ENCODE results near the gene PRKCZ. TPM values are rescaled to one million over a fixed set of nuclear protein-coding genes. Genes with fewer than 3 reads are reported as not detected.

The PRKCZ gene
- total RNA-seq, 2 donors from 2014 or later: 34.5 to 46.7 TPM

DNA sequence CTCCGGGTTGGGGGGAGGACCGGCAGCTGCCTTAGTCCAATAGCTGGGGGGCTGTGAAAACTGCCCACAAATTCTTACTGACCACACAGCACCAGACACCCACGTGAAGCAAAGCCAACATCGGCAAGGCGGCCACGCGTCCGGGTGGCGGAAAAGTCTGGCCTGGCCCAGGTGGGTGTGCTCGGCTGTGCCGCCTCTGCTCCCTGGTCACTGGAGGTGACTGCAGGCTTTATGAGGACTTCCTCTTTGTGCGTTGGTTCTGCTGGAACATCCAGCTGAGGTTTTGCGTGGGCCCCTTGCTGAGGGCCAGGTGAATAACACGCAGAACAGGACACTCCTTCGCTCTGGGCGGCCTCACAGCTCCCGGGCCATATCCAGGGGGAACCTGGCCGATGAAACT lies 108.9 kb downstream of the PRKCZ start:
- no peak overlapping the region for H3K4me3 ChIP-seq
- no peaks in the 10 kb centered on the region for H3K4me1 ChIP-seq (replicated peaks)
- no peak for DNase-seq (ENCODE audit: low spot score)
- intact Hi-C loops (cut with DNase I): no loop called here
- no peaks in the 10 kb centered on the region for H3K9me3 ChIP-seq
- TF ChIP-seq, protein P1, sequence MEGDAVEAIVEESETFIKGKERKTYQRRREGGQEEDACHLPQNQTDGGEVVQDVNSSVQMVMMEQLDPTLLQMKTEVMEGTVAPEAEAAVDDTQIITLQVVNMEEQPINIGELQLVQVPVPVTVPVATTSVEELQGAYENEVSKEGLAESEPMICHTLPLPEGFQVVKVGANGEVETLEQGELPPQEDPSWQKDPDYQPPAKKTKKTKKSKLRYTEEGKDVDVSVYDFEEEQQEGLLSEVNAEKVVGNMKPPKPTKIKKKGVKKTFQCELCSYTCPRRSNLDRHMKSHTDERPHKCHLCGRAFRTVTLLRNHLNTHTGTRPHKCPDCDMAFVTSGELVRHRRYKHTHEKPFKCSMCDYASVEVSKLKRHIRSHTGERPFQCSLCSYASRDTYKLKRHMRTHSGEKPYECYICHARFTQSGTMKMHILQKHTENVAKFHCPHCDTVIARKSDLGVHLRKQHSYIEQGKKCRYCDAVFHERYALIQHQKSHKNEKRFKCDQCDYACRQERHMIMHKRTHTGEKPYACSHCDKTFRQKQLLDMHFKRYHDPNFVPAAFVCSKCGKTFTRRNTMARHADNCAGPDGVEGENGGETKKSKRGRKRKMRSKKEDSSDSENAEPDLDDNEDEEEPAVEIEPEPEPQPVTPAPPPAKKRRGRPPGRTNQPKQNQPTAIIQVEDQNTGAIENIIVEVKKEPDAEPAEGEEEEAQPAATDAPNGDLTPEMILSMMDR (IDR thresholded peaks at IDR 0.05): no peak
- no peak for TF ChIP-seq POLR2AphosphoS5 (IDR thresholded peaks at IDR 0.05)
- no peak for TF ChIP-seq POLR2A (IDR thresholded peaks at IDR 0.05)
- H3K27me3 ChIP-seq (replicated peaks; ENCODE audit: insufficient read depth): no peaks in the 10 kb centered on the region
- H3K27ac ChIP-seq: no peak overlapping the region
- WGBS: 91% methylated on average over 18 of the region's 18 CpGs
- H3K36me3 ChIP-seq: no peaks in the 10 kb centered on the region

DNA sequence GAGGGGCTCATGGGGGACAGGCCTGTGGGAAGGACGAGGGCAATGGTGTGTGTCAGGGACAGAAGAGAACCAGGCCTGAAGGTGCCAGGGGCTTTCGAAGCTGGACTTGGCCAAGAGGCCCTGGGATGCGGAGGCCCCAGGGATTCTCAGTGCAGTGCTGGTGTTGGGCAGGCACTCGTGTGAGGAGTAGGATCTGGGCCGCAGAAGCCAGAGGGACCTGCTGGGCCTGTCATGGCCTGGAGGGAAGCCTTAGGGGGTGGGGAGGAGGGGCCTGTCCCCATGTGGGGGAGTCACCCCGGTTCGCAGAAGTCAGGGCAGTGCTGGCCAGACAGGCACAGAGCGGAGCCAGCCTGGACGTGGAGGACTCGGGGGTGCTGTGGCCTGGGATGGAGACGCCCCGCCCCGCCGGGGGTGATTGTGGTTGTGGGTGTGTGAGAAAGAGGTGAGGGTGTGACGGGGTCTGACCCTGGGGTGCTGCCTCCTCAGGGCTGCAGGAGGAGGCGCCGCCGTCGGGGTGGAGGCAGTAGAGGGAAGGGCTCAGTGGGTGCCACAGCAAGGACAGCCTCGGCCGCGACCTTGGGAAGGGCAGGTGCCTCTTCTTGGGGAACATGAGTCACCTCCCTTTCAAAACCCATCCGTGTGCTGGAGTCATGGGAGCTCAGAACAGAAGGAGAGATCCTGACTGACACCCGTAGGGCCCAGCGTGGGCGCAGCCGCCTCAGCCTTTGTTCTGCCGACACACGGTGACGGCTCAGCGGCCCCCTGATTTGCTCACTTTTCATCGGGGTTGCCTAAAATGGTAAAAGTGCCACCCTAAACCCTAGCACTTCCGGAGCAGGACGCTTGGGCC lies 110.5 kb downstream of the PRKCZ start:
- no peaks in the 10 kb centered on the region for H3K9me3 ChIP-seq
- H3K4me3 ChIP-seq: no peak overlapping the region
- H3K36me3 ChIP-seq: no peaks in the 10 kb centered on the region
- no peak overlapping the region for H3K27ac ChIP-seq
- no peak for TF ChIP-seq POLR2AphosphoS5 (IDR thresholded peaks at IDR 0.05)
- no peak for TF ChIP-seq POLR2A (IDR thresholded peaks at IDR 0.05)
- TF ChIP-seq, protein P1 (IDR thresholded peaks at IDR 0.05): no peak
- WGBS: 88% methylated on average over 34 of the region's 34 CpGs
- no peaks in the 10 kb centered on the region for H3K4me1 ChIP-seq (replicated peaks)
- DNase-seq (ENCODE audit: low spot score): no peak
- intact Hi-C loops (cut with DNase I): no loop called here
- H3K27me3 ChIP-seq (replicated peaks; ENCODE audit: insufficient read depth): no peaks in the 10 kb centered on the region

DNA sequence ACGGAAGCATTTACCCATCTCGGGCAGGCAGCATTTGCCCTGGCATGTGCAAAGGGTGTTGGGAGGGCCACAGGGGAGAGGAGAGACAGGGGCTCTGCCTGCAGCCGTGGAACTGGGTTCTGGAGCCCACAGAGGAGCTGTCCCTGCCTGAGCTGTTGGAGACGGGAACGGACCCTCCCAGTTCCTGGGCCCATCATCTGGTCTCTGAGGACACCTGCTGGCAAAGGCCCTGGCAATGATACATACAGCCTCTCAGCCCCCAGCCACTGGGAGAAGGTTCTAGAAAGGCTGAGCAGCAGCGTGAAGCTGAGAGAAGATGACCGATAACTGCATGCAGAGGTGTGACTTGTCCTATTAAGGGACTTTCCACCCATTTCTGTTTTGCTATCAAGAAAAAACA lies 113.0 kb downstream of the PRKCZ start:
- TF ChIP-seq POLR2AphosphoS5 (IDR thresholded peaks at IDR 0.05): no peak
- TF ChIP-seq, protein P1 (IDR thresholded peaks at IDR 0.05): no peak
- TF ChIP-seq POLR2A (IDR thresholded peaks at IDR 0.05): no peak
- intact Hi-C loops (cut with DNase I): no loop called here
- 84% methylated on average over 7 of the region's 7 CpGs for WGBS
- DNase-seq (ENCODE audit: low spot score): no peak
- H3K9me3 ChIP-seq: no peaks in the 10 kb centered on the region
- no peaks in the 10 kb centered on the region for H3K27me3 ChIP-seq (replicated peaks; ENCODE audit: insufficient read depth)
- H3K27ac ChIP-seq: no peak overlapping the region
- H3K4me3 ChIP-seq: no peak overlapping the region
- no peaks in the 10 kb centered on the region for H3K4me1 ChIP-seq (replicated peaks)
- no peaks in the 10 kb centered on the region for H3K36me3 ChIP-seq

DNA sequence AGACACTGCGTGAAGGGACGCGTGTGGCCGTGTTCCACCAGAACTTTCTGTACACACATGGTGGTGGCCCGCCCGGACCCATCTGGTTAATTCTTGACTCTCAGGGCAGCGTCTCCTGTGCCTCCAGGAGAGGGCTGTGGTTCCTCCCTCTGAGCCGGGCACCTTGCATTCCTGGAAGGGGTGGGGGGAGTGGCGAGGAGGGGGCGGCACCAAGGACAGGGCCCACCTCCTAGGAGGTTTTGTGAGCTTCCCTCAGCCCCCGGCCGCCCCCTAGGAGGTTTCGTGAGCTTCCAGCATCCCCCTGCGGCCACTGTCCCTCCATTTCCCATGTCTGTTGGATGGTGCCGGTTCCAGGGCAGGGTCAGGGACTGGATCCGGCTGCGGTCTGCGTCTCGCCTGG lies 115.4 kb downstream of the PRKCZ start:
- no peak for DNase-seq (ENCODE audit: low spot score)
- no peak for TF ChIP-seq POLR2AphosphoS5 (IDR thresholded peaks at IDR 0.05)
- TF ChIP-seq, protein P1 (IDR thresholded peaks at IDR 0.05): no peak
- TF ChIP-seq POLR2A (IDR thresholded peaks at IDR 0.05): no peak
- H3K27ac ChIP-seq: no peak overlapping the region
- no peak overlapping the region for H3K4me3 ChIP-seq
- intact Hi-C loops (cut with DNase I): no loop called here
- no peaks in the 10 kb centered on the region for H3K4me1 ChIP-seq (replicated peaks)
- WGBS: 82% methylated on average over 19 of the region's 19 CpGs
- no peaks in the 10 kb centered on the region for H3K36me3 ChIP-seq
- no peaks in the 10 kb centered on the region for H3K27me3 ChIP-seq (replicated peaks; ENCODE audit: insufficient read depth)
- H3K9me3 ChIP-seq: no peaks in the 10 kb centered on the region

DNA sequence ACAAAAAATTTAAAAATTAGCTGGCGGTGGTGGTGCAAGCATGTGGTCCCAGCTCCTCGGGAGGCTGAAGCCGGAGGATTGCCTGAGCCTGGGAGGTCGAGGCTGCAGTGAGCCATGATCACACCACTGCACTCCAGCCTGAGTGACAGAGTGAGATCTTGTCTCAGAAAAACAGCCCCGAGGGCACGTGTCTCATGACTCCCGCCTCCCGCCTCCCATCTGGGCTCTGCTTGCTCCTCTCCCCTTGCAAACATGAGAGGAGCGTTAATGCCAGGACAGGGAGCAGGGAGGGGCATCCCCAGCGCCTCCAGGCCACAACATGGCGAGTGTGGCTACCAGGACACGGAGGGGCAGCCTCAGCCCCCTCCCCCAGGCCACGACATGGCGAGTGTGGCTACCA lies 116.0 kb downstream of the PRKCZ start:
- DNase-seq (ENCODE audit: low spot score): no peak
- no peaks in the 10 kb centered on the region for H3K4me1 ChIP-seq (replicated peaks)
- no peak overlapping the region for H3K4me3 ChIP-seq
- H3K27ac ChIP-seq: no peak overlapping the region
- H3K36me3 ChIP-seq: no peaks in the 10 kb centered on the region
- no peaks in the 10 kb centered on the region for H3K27me3 ChIP-seq (replicated peaks; ENCODE audit: insufficient read depth)
- intact Hi-C loops (cut with DNase I): no loop called here
- no peak for TF ChIP-seq POLR2AphosphoS5 (IDR thresholded peaks at IDR 0.05)
- TF ChIP-seq POLR2A (IDR thresholded peaks at IDR 0.05): no peak
- TF ChIP-seq, protein P1 (IDR thresholded peaks at IDR 0.05): no peak
- no peaks in the 10 kb centered on the region for H3K9me3 ChIP-seq
- 78% methylated on average over 13 of the region's 14 CpGs for WGBS
